Testis (tissue), 3 donors: ENCODE results near the gene UBE2QL1. TPM values are rescaled to one million over a fixed set of nuclear protein-coding genes. Genes with fewer than 3 reads are reported as not detected.

ENCODE experiments used
- DNase-seq: peaks from one replicate; pipeline ENCODE4 v3.0.0-alpha.2; 2019
- H3K27ac ChIP-seq, 2 donors: fragments of 200-600 bp; sonication (generic); one replicate each; pipeline ENCODE4 v1.5.1; 2019
- H3K27me3 ChIP-seq: fragments of 200-600 bp; sonication (generic); one replicate; pipeline ENCODE4 v1.5.1; 2019
- H3K36me3 ChIP-seq: fragments of 200-600 bp; sonication (generic); one replicate; pipeline ENCODE4 v1.5.1; 2017; ENCODE audit warnings: low read depth; ENCODE audit errors: missing control alignments
- H3K4me1 ChIP-seq: fragments of 200-600 bp; sonication (generic); one replicate; pipeline ENCODE4 v1.5.1; 2019
- H3K4me3 ChIP-seq, 2 donors: fragments of 200-600 bp; sonication (generic); one replicate each; pipeline ENCODE4 v1.5.1; 2017 to 2019
- H3K9me3 ChIP-seq: fragments of 200-600 bp; sonication (generic); one replicate; pipeline ENCODE4 v1.5.1; 2017
- POLR2A ChIP-seq: fragments of 450-650 bp; IDR thresholded peaks from one replicate; pipeline ENCODE4 v1.6.1; 2017; ENCODE audit warnings: antibody characterized with exemption, mild to moderate bottlenecking, moderate library complexity
- WGBS, 2 donors: methylation state at CpG; one replicate each; pipeline ENCODE4 v1.1.5; 2018; 5-methylcytosine and 5-hydroxymethylcytosine counted together
- intact Hi-C: fragments of 100-400 bp; cut with DNase I; formaldehyde crosslinking; loops from one replicate; pipeline ENCODE4 v1.15.1; 2023; ENCODE audit warnings: low total_unique reads
- polyA plus RNA-seq: library from polyadenylated mRNA; stranded (reverse); fragments of 350-450 nt; fragmentation: Illumina TruSeq; extraction: RNeasy Lipid Tissue Mini Kit (QIAGEN cat#74804); gene quantifications from one replicate; pipeline ENCODE4 v1.2.3, GENCODE V29; 2014; ENCODE audit warnings: low read depth, low replicate concordance; ENCODE audit not compliant: insufficient read depth
- total RNA-seq, 2 donors: library from RNA; depleted of rRNA; stranded (reverse); fragments of >200 nt; gene quantifications; one replicate each; pipeline ENCODE4 v1.2.3, GENCODE V29; 2016
- TF ChIP-seq, protein P1 (sequence below), 3 experiments: fragments of 450-650 bp in 2 of 3; fragments of 200-600 bp in 1 of 3; sonication (generic) in 1 of 3; IDR thresholded peaks; one replicate each; pipeline ENCODE4 v1.5.1; 2016 to 2019; ENCODE audit warnings: antibody characterized with exemption in 3 of 3, mild to moderate bottlenecking in 2 of 3, moderate library complexity in 1 of 3

The UBE2QL1 gene
- total and polyA plus RNA-seq, 3 donors from 2014 or later, result 1.9 to 3.2 (median 2.0) TPM

- Histone ChIP-seq H3K27ac (no peak overlapping the region), H3K4me3 (no peak overlapping the region), H3K4me1 (no peaks in the 10 kb centered on the region), H3K27me3 (no peaks in the 10 kb centered on the region), H3K36me3 (no peaks in the 10 kb centered on the region), H3K9me3 (no peaks in the 10 kb centered on the region)
- 93 to 97% methylated on average over 4 of the region's 4 CpGs for WGBS, 2 donors
- no peak for TF ChIP-seq POLR2A
- TF ChIP-seq, protein P1, sequence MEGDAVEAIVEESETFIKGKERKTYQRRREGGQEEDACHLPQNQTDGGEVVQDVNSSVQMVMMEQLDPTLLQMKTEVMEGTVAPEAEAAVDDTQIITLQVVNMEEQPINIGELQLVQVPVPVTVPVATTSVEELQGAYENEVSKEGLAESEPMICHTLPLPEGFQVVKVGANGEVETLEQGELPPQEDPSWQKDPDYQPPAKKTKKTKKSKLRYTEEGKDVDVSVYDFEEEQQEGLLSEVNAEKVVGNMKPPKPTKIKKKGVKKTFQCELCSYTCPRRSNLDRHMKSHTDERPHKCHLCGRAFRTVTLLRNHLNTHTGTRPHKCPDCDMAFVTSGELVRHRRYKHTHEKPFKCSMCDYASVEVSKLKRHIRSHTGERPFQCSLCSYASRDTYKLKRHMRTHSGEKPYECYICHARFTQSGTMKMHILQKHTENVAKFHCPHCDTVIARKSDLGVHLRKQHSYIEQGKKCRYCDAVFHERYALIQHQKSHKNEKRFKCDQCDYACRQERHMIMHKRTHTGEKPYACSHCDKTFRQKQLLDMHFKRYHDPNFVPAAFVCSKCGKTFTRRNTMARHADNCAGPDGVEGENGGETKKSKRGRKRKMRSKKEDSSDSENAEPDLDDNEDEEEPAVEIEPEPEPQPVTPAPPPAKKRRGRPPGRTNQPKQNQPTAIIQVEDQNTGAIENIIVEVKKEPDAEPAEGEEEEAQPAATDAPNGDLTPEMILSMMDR (IDR thresholded peaks at IDR 0.05), result no peak
- intact Hi-C loops, result no loop called here
- DNase-seq, result no peak
These were observed 22.0 kb downstream of the UBE2QL1 start for GRCh38 chr5:6470672-6471071.

GRCh38 chr5:6471252-6471651 is 22.6 kb downstream of the UBE2QL1 start:
- no peaks in the 10 kb centered on the region for H3K27me3 ChIP-seq
- TF ChIP-seq, protein P1 (IDR thresholded peaks at IDR 0.05), result no peak
- no peak for TF ChIP-seq POLR2A
- no peaks in the 10 kb centered on the region for H3K9me3 ChIP-seq
- H3K36me3 ChIP-seq, result no peaks in the 10 kb centered on the region
- intact Hi-C loops, result no loop called here
- no peak overlapping the region for H3K4me3 ChIP-seq
- 95 to 100% methylated on average over 1 of the region's 1 CpG for WGBS, 2 donors
- H3K4me1 ChIP-seq, result no peaks in the 10 kb centered on the region
- H3K27ac ChIP-seq, result no peak overlapping the region
- DNase-seq, result no peak

DNA sequence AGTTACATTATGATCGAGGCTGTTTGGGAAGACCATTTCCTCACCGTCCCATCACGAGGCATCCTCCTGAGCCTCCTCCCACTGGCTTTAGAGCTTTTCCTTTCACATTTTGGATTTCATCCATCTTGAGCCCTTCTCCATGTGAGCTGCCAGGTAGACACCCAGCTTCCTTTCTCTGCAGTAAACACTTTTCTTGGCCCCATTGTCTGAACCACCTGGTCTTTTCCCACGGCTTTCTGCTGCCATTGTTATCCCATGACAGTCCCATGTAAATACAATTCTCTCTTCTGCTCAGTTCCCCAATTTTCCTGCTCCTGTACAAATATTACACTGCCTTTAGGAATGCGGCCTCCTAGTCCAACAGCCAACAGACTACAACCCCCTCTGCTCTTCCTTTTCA is 24.1 kb downstream of the UBE2QL1 start:
- Histone ChIP-seq H3K27me3 (no peaks in the 10 kb centered on the region), H3K9me3 (no peaks in the 10 kb centered on the region), H3K4me1 (no peaks in the 10 kb centered on the region), H3K36me3 (no peaks in the 10 kb centered on the region), H3K4me3 (no peak overlapping the region), H3K27ac (no peak overlapping the region)
- no peak for TF ChIP-seq POLR2A
- TF ChIP-seq, protein P1 (IDR thresholded peaks at IDR 0.05), result no peak
- intact Hi-C loops, result no loop called here
- 91 to 94% methylated on average over 5 of the region's 5 CpGs for WGBS, 2 donors
- no peak for DNase-seq

GRCh38 chr5:6473284-6473683 is 24.6 kb downstream of the UBE2QL1 start:
- no peaks in the 10 kb centered on the region for H3K27me3 ChIP-seq
- intact Hi-C loops, result no loop called here
- 90 to 93% methylated on average over 5 to 6 of the region's 6 CpGs for WGBS, 2 donors
- DNase-seq, result no peak
- no peak overlapping the region for H3K27ac ChIP-seq
- H3K9me3 ChIP-seq, result no peaks in the 10 kb centered on the region
- no peak overlapping the region for H3K4me3 ChIP-seq
- H3K36me3 ChIP-seq, result no peaks in the 10 kb centered on the region
- TF ChIP-seq, protein P1 (IDR thresholded peaks at IDR 0.05), result no peak
- no peak for TF ChIP-seq POLR2A
- H3K4me1 ChIP-seq, result no peaks in the 10 kb centered on the region

DNA sequence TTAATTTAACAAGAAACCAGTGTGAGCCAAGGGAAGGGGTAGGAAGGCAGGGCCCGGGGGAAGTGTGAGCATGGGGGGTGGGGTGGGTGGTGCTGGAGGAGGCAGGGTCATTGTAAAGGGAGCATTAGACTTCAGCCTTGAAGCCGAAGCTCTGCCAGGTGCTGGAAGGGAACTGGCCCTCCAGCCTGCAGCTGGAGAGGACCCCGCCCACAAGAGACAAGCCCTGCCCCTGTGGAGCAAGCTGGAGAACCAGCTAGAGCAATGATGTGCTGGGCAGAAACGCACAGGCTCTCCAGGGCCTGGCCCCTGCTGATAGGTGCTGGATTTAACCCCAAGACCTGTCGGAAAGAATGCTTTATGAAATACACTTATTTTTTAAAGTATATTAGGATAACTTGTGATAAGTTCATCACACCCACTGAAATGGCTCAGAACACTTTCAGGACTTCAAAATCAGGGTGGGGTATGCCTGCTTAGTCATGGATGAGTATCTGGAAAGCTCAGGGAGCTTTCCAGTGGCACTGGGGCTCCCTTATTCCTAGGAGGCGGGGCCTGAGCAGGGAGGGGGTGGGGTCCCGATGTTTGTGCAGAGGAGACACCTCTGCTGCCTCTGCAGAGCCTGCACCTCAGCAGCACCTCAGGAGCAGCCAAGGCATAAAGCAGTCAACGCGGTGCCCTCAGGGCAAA is 27.1 kb downstream of the UBE2QL1 start:
- no peak for TF ChIP-seq POLR2A
- TF ChIP-seq, protein P1 (IDR thresholded peaks at IDR 0.05), result no peak
- 59 to 63% methylated on average over 6 to 9 of the region's 9 CpGs for WGBS, 2 donors
- Histone ChIP-seq H3K27me3 (no peaks in the 10 kb centered on the region), H3K4me3 (no peak overlapping the region), H3K27ac (no peak overlapping the region), H3K36me3 (no peaks in the 10 kb centered on the region), H3K9me3 (no peaks in the 10 kb centered on the region), H3K4me1 (no peaks in the 10 kb centered on the region)
- DNase-seq, result peak; percentile 13
- intact Hi-C loops, result no loop called here
